IPS-18c (cell line): ENCODE data around the gene PTPRN.
A peak's percentile ranks its signal among the peaks of the same experiment; 100 is the strongest.

Experiments used
- H3K4me3 ChIP-seq: 2 replicates; pipeline ENCODE4 v1.7.0; 2013; ENCODE audit warnings: low read depth, mild to moderate bottlenecking, low read length, moderate library complexity; ENCODE audit not compliant: insufficient read depth
- H3K9me3 ChIP-seq: one replicate; pipeline ENCODE4 v1.6.1; 2013; ENCODE audit warnings: mild to moderate bottlenecking, low read length, moderate library complexity; ENCODE audit not compliant: control insufficient read depth, insufficient read depth

The PTPRN gene

GRCh38 chr2:219309278-219309677, at the start of gene PTPRN:
PTPRN (minus strand) TSS chr2:219309401; CDS start chr2:219309332, 69 bp downstream.
- H3K9me3 ChIP-seq, result no peaks in the 10 kb centered on the region
- peak within 1 kb of the TSS; percentile 73 for H3K4me3 ChIP-seq

DNA sequence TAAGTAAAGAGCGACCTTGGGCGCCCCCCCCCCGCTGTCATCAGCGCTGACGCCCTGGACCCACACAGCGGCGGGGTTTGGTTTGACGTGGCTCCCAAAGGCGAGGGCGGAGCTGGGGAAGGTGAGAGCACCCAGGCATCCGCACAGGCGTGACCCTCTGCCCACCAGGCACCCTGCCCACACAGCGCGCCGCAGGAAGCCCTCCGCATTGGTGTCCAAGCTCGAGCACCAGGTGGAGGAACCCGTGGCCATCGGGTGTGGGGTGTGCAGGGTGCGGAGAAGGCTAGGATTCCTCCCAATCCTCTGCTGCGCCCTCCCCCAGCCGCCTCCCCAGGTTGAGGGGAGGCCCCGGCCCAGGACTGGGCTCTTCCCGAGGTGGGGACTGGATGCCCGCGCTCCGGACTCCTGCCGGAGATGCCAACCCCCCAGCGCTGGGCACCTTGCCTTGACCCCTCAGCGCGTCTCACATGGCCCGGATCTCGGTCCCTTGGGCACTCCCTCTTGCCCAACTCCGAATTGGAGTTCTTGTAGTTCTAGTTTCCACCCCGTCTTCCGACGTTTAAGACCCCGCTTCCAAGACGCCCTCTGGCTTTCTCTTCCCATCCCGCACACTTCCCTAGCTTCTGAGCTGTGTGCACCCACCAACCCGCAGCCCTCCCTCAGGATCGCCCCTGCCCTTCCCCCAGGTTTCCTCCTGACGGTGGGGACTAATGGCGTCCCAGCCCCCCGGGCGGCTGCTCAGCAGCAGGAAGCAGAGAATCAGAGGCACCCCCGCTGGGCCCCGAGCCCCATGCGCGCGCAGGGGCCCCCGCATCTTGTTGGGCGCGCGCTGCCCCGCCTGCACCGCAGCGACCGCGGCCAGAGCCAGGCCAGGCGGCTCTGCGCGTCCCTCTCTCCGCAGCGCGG, 49.2 kb upstream of the PTPRN start:
- Histone ChIP-seq H3K4me3 (peak overlapping the region; percentile 55), H3K9me3 (no peaks in the 10 kb centered on the region)

DNA sequence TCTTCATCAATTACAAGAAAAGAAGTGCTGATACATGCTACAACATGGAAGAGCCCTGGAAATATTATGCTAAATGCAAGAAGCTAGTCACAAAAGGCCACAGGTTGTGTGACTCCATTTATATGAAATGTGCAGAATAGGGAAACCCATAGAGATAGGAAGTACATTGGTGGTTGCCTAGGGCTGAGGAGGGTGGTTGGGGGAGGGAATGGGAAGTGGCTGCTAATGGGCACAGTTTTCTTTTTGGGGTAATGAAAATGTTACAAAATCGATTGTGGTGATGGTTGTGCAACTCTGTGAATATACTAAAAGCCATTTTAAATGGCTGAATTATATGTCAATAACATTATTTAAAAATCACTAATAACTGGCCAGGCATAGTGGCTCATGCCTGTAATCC, 47.6 kb upstream of the PTPRN start:
- Histone ChIP-seq H3K4me3 (no peak overlapping the region), H3K9me3 (no peaks in the 10 kb centered on the region)

DNA sequence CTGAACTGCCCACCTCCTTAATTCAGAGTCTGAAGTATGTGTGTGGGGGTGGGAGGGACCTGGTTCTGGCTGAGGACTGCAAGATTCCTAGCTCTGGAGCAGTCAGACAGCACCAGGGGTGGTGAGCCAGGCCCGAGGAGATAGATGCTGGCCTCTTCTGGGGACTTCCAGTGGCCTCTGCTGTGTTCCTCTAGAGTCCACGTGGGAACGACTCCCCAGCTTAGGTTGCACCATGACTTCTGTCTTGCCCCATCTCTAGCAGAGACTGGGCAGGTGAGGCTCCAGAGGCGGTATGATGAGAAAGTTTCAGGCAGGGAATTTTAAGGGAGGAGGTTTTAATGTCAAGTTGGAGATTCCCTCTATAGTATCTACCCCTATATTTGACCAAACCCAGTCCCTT, 45.4 kb upstream of the PTPRN start:
- no peak overlapping the region for H3K4me3 ChIP-seq
- H3K9me3 ChIP-seq, result no peaks in the 10 kb centered on the region

DNA sequence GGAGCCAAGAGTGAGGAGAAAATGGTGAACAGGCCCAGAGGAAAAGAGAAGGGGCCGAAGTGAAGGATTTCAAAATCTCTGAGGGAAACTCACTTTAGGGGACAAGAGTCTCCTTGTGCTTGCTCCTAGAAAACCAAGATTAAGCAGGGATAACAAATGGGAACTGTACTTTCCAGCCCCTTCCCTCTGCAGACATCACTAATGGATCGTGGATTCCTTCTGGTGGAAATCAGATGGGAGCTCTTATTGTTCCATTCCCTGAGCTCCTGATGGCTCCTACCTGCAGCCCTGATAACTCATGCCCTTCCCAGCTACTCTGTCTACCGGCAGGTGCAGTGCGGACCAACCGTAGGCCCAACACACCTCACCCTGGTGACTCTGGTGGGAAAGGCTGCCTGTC, 43.9 kb upstream of the PTPRN start:
- H3K4me3 ChIP-seq, result no peak overlapping the region

GRCh38 chr2:219352448-219353023, 43.3 kb upstream of the PTPRN start:
- no peaks in the 10 kb centered on the region for H3K9me3 ChIP-seq
- no peak overlapping the region for H3K4me3 ChIP-seq

More for the DNA sequence above, 43.9 kb upstream of the PTPRN start:
- H3K9me3 ChIP-seq, result no peaks in the 10 kb centered on the region

- H3K4me3 ChIP-seq, result no peak overlapping the region
- H3K9me3 ChIP-seq, result no peaks in the 10 kb centered on the region
Measured at GRCh38 chr2:219350710-219351221, 41.6 kb upstream of the PTPRN start.

- Histone ChIP-seq H3K4me3 (no peak overlapping the region), H3K9me3 (no peaks in the 10 kb centered on the region)
Measured at GRCh38 chr2:219350215-219350614, 41.0 kb upstream of the PTPRN start.

GRCh38 chr2:219344751-219345430, 35.7 kb upstream of the PTPRN start:
- H3K4me3 ChIP-seq, result no peak overlapping the region
- H3K9me3 ChIP-seq, result no peaks in the 10 kb centered on the region

- H3K9me3 ChIP-seq, result peaks cover 2% of the 10 kb centered on the region
- H3K4me3 ChIP-seq, result no peak overlapping the region
Measured at GRCh38 chr2:219335373-219335786, 26.2 kb upstream of the PTPRN start.

GRCh38 chr2:219334076-219334475, 24.9 kb upstream of the PTPRN start:
- H3K9me3 ChIP-seq, result peaks cover 2% of the 10 kb centered on the region

DNA sequence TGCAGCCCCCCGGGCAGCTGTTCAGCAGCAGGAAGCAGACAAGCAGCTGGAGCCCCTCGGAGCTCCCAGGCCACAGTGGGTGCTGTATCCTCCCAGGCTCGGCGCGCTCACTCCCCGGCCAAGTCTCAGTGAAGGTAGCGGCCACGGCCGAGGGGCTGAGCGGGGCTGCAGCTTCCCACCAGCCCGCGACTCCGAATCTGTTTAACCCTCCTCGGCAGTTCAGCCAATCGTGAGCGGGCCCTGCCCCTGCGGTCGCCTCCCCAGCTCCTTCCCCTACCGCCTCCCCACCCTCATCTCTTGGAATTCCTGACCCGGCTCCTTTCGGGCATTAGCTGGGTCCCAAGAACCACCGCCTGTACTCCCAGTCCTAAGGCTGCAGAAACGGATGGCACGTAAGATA, 23.3 kb upstream of the PTPRN start, which contains the start of gene RESP18:
RESP18 (minus strand) TSS at position 203 of the 400 bp plus-strand sequence.
- Histone ChIP-seq H3K9me3 (peaks cover 2% of the 10 kb centered on the region), H3K4me3 (peak within 1 kb of the TSS; percentile 44)

More at GRCh38 chr2:219334076-219334475, 24.9 kb upstream of the PTPRN start:
- no peak overlapping the region for H3K4me3 ChIP-seq

- no peaks in the 10 kb centered on the region for H3K9me3 ChIP-seq
- H3K4me3 ChIP-seq, result peak overlapping the region; percentile 44; the same call in 1 of the 2 replicates
Measured at GRCh38 chr2:219331560-219332213, 22.5 kb upstream of the PTPRN start.

DNA sequence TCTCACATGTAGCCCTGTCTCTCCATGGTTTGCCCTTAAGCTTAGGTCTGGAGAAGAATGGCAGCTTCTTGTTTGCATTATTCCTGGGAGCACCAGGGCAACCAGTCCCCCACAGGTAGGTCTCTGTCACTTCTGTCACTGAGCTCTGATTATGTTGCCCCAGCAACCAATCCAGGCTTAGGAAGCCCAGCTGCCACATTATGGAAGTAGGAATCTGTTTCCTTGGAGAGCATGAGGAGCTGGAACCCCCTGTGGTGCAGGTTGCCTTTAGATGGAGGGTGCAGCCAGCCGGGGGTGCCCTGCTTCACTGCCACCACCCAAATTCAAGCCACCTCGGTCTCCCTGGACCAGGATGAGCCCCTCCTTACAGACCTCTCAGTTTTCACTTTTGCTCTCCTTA, 18.5 kb upstream of the PTPRN start:
- no peaks in the 10 kb centered on the region for H3K9me3 ChIP-seq
- H3K4me3 ChIP-seq, result no peak overlapping the region

DNA sequence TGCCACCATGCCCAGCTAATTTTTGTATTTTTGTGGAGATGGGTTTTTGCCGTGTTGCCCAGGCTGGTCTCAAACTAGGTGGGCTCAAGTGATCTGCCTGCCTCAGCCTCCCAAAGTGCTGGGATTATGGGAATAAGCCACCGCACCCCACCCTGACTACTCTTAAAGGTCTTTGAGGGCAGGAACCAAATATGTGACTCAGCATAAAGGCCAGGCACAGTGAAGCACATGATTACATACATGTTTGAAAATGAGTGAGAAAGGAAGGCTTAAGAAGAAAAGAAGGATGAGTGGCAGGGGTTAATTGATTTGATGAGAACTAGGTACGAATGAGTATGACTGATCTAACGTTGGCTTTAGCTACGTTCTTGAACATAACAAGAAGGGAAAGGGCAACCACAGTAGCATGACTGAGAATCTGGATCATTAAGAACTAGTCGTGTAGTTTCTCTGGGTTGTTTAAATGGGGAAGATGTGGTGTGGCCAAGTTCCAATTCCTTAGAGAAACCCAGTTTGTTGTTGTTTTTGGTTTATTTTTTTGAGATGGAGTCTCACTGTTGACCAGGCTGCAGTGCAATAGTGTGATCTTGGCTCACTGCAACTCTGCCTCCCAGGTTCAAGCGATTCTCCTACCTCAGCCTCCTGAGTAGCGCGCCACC, 16.6 kb upstream of the PTPRN start:
- Histone ChIP-seq H3K9me3 (no peaks in the 10 kb centered on the region), H3K4me3 (no peak overlapping the region)

DNA sequence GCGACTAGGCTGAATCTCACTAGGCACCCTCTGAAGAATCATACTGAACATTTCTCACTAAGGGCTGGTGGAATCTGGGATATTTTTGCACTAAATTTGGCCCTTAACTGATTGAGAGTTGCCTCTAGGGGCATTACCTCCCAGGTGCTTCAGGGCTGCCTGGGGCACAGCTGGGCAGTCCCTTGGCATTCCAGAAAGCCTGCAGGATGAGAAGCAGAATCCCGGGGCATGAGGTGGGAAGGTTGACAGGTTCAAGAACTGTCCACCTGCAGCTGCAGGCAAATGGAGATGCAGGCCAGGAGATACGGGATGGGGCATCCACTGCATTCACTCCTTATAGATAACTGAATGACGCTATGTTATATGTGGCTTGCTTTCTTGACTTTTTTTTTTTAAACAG, 15.9 kb upstream of the PTPRN start:
- H3K4me3 ChIP-seq, result no peak overlapping the region
- H3K9me3 ChIP-seq, result no peaks in the 10 kb centered on the region

GRCh38 chr2:219323434-219323833, 14.2 kb upstream of the PTPRN start:
- Histone ChIP-seq H3K9me3 (no peaks in the 10 kb centered on the region), H3K4me3 (no peak overlapping the region)
